T-helper 22 cell (primary cell): ENCODE measurements around the gene VPS13D.
"Not testable (repeated sequence)": the region's sequence is repeated elsewhere in the genome, so short reads cannot be mapped to it uniquely, and the experiment has no call there.

Experiments
- DNase-seq: peaks from one replicate; pipeline ENCODE4 v3.0.0-alpha.2; 2020; ENCODE audit warnings: low read depth

Gene VPS13D

GRCh38 chr1:12294076-12294475, 64.2 kb downstream of the VPS13D start:
- no peak for DNase-seq

DNA sequence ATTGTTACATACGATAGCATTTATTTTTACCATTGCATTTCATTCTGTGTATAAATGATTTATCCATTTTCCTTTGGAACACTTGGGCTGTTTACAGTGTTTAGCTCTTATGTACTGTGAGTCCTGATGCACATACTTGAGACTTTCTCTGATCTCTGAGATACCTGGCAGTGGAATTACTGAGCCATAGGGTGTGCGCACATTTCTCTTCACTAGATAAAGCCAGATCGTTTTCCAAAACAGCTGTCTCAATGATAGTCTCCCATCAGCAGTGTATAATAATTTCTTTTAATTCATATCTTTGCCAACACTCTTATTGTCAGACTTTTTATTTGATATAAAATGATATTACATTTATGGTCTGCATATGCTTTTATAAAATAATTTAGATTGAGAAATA, 66.2 kb downstream of the VPS13D start:
- DNase-seq: no peak

- DNase-seq: no peak
These were observed 66.8 kb downstream of the VPS13D start for GRCh38 chr1:12296623-12297022.

- no peak for DNase-seq
These were observed 70.9 kb downstream of the VPS13D start for GRCh38 chr1:12300706-12301105.

- no peak for DNase-seq
These were observed 71.8 kb downstream of the VPS13D start for GRCh38 chr1:12301518-12302237.

GRCh38 chr1:12302798-12303447, 73.1 kb downstream of the VPS13D start:
- DNase-seq: no peak

DNA sequence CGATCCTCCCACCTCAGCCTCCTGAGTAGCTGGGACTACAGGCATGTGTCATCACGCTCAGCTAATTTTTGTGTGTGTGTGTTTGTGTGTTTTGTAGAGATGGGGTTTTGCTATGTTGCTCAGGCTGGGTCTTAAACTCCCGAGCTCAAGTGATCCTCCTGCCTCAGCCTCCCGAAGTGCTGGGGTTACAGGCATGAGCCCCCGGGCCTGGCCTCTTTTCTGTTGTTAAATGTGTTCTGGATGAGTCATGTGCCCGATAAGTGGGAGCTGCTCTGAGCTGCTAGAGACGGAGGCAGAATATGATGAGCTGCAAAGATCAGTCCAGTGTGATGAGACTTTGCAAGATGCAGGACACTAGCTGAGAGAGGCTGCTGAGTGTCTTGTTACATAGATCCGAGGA, 75.5 kb downstream of the VPS13D start:
- DNase-seq: no peak

GRCh38 chr1:12309783-12310742, 80.2 kb downstream of the VPS13D start:
- no peak for DNase-seq

GRCh38 chr1:12314333-12314903, 84.6 kb downstream of the VPS13D start:
- no peak for DNase-seq

DNA sequence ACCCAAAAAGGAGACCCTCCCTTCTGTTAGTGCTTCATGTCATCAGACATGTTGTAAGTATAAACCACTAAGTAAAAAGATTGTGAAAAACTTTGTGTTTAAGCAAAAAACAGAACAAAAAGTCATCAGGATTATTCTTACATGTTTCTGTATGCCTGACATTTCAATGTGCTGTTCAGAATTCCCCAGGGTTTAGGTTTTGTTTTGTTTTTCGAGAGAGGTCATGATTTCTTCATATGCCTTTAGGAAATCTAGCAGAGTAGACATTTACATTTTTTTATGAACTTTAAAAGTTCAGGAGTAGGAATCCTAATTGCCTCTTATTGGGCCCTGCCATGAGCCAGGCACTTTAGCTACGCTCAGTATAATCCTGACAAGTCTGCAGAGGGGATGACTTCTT, 85.3 kb downstream of the VPS13D start:
- DNase-seq: no peak

- no peak for DNase-seq
These were observed 86.5 kb downstream of the VPS13D start for GRCh38 chr1:12316331-12316730.

- no peak for DNase-seq
These were observed 90.7 kb downstream of the VPS13D start for GRCh38 chr1:12320486-12320885.

GRCh38 chr1:12324423-12324822, 94.6 kb downstream of the VPS13D start:
- DNase-seq: no peak

- not testable (repeated sequence) for DNase-seq
These were observed 95.1 kb downstream of the VPS13D start for GRCh38 chr1:12324973-12325372.

DNA sequence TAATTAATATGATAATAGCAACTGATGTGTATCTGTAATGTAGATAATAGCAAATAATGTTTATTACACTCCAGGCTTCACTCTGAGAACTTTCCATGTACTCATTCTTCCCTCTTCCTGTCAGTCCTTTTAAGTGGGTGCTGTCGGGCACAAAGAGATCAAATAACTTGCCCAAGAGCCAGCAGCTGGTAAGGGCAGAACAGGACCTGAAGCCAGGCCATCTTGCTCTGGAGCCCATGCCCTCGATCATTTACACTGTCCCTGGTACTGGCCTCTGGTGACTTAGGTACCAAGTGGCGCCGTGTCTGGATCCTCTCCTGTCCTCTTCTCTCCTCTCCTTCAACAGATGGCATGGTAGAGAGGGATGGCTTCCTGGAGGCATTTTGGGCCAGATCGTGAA, 97.2 kb downstream of the VPS13D start:
- DNase-seq: no peak

DNA sequence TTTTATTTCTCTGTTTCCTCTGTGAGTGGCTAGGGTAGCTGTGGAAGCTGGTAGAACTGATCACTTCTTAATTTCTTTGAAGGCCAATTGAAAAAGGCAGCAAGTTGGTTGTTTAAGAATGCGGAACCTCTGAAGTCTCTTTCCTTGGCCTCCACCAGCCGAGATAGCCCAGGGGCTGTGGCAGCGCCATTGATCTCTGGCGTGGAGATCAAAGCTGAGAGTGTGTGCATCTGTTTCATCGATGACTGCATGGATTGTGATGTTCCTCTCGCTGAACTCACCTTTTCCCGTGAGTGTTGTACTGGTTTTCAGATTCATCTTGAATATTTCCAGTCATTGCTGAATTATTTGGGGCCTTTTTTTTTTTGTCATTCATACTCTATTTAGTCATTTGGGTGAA, 97.7 kb downstream of the VPS13D start:
- no peak for DNase-seq

DNA sequence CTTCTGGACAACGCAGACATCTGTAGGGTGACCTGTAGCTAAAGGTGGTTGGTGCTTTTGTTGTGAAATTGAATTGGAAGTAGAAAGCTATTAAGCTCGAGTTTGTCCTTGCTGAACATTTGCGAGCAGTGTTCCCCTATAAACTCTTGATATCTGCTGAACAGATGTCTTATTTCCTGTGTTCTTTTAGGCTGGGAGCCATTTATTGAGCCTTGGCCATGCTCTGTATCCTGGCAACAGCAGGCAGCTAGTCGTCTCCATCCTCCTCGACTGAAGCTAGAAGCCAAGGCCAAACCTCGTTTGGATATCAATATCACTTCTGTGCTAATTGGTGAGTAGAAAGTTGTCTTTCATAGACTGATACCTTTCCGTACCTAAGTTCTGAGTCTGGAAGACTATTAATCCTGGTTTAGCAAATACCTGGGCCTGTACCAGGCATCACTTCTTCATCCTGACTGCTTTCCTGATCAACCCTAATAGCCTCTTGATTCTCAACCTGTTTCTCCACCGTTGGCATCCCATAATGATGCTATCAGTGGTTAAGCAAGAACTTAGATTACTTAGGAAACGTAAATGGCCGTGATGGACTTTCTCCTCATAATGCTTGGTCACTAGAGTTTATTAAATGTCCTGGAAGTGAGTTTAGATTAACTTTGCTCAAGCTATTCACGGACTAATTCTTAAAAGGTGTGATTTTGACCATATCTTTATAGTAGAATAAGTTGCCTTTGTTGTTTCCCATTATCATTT, 103.4 kb downstream of the VPS13D start:
- DNase-seq: no peak

DNA sequence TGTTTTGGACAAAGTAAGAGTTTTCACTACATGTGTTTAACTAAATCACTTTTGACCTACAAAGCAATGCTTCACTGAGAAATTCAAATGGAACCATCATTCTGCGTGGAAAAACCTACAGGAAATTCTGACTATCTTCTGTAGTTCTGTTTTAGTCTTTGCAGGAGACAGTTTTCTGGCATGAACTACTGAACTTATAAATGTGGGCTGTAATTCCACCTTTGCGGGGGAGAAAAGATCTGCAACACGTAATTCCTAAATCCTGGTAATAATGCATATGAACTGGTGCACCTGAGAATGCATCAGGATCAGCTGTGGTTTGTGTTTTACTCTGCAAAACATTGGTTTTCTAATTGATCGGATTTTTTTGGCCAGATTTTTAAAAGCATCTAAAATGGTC, 106.0 kb downstream of the VPS13D start:
- no peak for DNase-seq

- no peak for DNase-seq
These were observed 106.6 kb downstream of the VPS13D start for GRCh38 chr1:12336413-12336812.

DNA sequence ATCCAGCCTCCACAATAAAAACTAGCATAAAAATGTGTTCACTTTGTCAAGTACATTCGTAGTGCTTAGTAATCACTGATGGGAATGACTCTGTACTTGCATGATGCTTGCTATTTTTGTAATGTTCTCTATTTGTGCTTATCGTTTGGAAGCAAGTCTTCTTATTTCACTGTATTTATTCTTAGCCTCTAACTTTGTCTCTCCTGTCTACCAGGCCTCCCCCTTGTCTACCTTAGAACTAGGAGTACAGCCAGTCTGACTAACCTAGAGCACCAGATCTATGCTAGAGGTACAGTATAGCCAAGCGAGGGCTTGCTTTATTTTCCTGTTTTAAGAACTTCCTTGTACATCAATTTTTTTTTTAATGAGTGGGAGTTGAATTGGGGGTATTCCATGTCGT, 108.2 kb downstream of the VPS13D start:
- no peak for DNase-seq

DNA sequence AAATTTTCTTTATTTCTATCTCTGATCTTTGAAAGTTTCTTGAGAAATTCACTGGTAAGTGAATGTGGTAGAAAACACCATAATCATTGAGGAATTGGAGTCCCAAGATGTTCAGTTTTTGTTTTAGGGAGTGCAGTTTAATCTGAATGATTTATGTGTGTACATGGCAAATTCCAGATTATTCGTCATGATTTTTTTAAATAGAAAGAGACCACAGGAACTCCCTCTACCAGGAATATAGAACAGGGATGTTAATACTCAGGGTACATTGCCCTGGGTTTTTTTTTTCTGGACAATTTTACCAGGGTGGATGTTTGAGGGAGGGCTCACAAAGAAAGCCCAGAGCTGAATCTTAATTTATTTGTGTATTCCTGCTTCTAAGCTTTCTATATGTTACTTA, 109.0 kb downstream of the VPS13D start:
- no peak for DNase-seq

DNA sequence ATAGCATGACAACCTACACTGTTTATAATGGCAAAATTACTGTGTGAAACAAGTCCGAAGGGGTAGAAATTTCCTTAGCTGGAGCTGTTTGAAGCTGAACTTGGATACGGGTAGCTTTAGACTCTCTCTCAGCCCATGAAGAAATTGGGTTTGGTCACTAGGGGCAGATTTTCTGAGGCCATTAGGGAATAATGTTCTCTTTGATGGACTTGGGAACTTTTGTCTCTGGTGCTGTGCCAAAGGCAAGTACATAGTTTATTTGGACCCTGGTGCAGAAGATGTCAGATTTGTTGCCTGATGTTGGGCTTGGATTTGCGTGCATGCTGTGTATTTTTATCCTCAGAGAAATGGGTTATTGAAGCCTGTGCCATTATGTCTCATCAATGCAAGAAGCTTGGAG, 109.6 kb downstream of the VPS13D start:
- DNase-seq: no peak
